ENCODE measurements around the gene DIPK1A. TPM values are rescaled to one million over a fixed set of nuclear protein-coding genes. Genes with fewer than 3 reads are reported as not detected.

DIPK1A gene
- total RNA-seq, 1 donor from 2014 or later: 7.2 TPM

- TF ChIP-seq CTCF (IDR thresholded peaks at IDR 0.05; ENCODE audit: partially characterized antibody, unreplicated experiment): no peak
- Mint-ChIP-seq H3K9me3 (ENCODE audit: unreplicated experiment) (no peaks in the 10 kb centered on the region), H3K27ac (ENCODE audit: unreplicated experiment) (no peak overlapping the region), H3K36me3 (ENCODE audit: unreplicated experiment) (no peaks in the 10 kb centered on the region), H3K4me1 (ENCODE audit: low read depth, unreplicated experiment) (peaks cover 3% of the 10 kb centered on the region), H3K27me3 (ENCODE audit: unreplicated experiment) (peaks cover 4% of the 10 kb centered on the region), H3K4me3 (ENCODE audit: unreplicated experiment) (no peak overlapping the region)
- no peak for DNase-seq
Observed at GRCh38 chr1:92934395-92935378, 26.6 kb downstream of the DIPK1A start.

GRCh38 chr1:92933459-92933858, 27.8 kb downstream of the DIPK1A start:
- no peak for TF ChIP-seq CTCF (IDR thresholded peaks at IDR 0.05; ENCODE audit: partially characterized antibody, unreplicated experiment)
- H3K36me3 Mint-ChIP-seq (ENCODE audit: unreplicated experiment): no peaks in the 10 kb centered on the region
- H3K4me3 Mint-ChIP-seq (ENCODE audit: unreplicated experiment): no peak overlapping the region
- peaks cover 4% of the 10 kb centered on the region for H3K27me3 Mint-ChIP-seq (ENCODE audit: unreplicated experiment)
- peaks cover 3% of the 10 kb centered on the region for H3K4me1 Mint-ChIP-seq (ENCODE audit: low read depth, unreplicated experiment)
- H3K9me3 Mint-ChIP-seq (ENCODE audit: unreplicated experiment): no peaks in the 10 kb centered on the region
- DNase-seq: no peak
- no peak overlapping the region for H3K27ac Mint-ChIP-seq (ENCODE audit: unreplicated experiment)

GRCh38 chr1:92931691-92932090, 29.6 kb downstream of the DIPK1A start:
- Mint-ChIP-seq H3K4me3 (ENCODE audit: unreplicated experiment) (no peak overlapping the region), H3K27me3 (ENCODE audit: unreplicated experiment) (peaks cover 4% of the 10 kb centered on the region), H3K36me3 (ENCODE audit: unreplicated experiment) (no peaks in the 10 kb centered on the region), H3K27ac (ENCODE audit: unreplicated experiment) (no peak overlapping the region), H3K9me3 (ENCODE audit: unreplicated experiment) (no peaks in the 10 kb centered on the region), H3K4me1 (ENCODE audit: low read depth, unreplicated experiment) (peaks cover 3% of the 10 kb centered on the region)
- no peak for DNase-seq
- TF ChIP-seq CTCF (IDR thresholded peaks at IDR 0.05; ENCODE audit: partially characterized antibody, unreplicated experiment): no peak

GRCh38 chr1:92929461-92929860, 31.8 kb downstream of the DIPK1A start:
- no peak overlapping the region for H3K4me3 Mint-ChIP-seq (ENCODE audit: unreplicated experiment)
- peaks cover 2% of the 10 kb centered on the region for H3K36me3 Mint-ChIP-seq (ENCODE audit: unreplicated experiment)
- peaks cover under 1% of the 10 kb centered on the region for H3K4me1 Mint-ChIP-seq (ENCODE audit: low read depth, unreplicated experiment)
- no peaks in the 10 kb centered on the region for H3K9me3 Mint-ChIP-seq (ENCODE audit: unreplicated experiment)
- H3K27me3 Mint-ChIP-seq (ENCODE audit: unreplicated experiment): peaks cover 4% of the 10 kb centered on the region
- no peak for TF ChIP-seq CTCF (IDR thresholded peaks at IDR 0.05; ENCODE audit: partially characterized antibody, unreplicated experiment)
- DNase-seq: no peak
- no peak overlapping the region for H3K27ac Mint-ChIP-seq (ENCODE audit: unreplicated experiment)

- no peak for TF ChIP-seq CTCF (IDR thresholded peaks at IDR 0.05; ENCODE audit: partially characterized antibody, unreplicated experiment)
- Mint-ChIP-seq H3K27me3 (ENCODE audit: unreplicated experiment) (peaks cover 4% of the 10 kb centered on the region), H3K4me3 (ENCODE audit: unreplicated experiment) (no peak overlapping the region), H3K4me1 (ENCODE audit: low read depth, unreplicated experiment) (no peaks in the 10 kb centered on the region), H3K9me3 (ENCODE audit: unreplicated experiment) (no peaks in the 10 kb centered on the region), H3K27ac (ENCODE audit: unreplicated experiment) (no peak overlapping the region), H3K36me3 (ENCODE audit: unreplicated experiment) (peaks cover 6% of the 10 kb centered on the region)
- no peak for DNase-seq
Observed at GRCh38 chr1:92927870-92928269, 33.4 kb downstream of the DIPK1A start.
